OCI-LY7 (cell line): Measurements from ENCODE around the gene SLC25A21. TPM values are rescaled to one million over a fixed set of nuclear protein-coding genes. Genes with fewer than 3 reads are reported as not detected.

Source experiments
- BruUV-seq: library from RNA; stranded (reverse); fragments of 400-500 nt; replicated peaks from 2 replicates; lab custom pipeline; 2021; lab: Mats Ljungman, UMichigan
- CTCF ChIA-PET: fragments of 300-600 bp; sonication (Branson Sonifier 250); formaldehyde crosslinking; loops from one replicate; lab custom pipeline; 2022; ENCODE audit warnings: antibody characterized with exemption; ENCODE audit not compliant: unreplicated experiment; lab: Charles Lee
- POLR2A ChIA-PET: fragments of 300-600 bp; sonication (Branson Sonifier 250); formaldehyde crosslinking; loops from one replicate; lab custom pipeline; 2022; ENCODE audit warnings: antibody characterized with exemption; lab: Charles Lee
- DNase-seq: peaks from one replicate; pipeline ENCODE4 v3.0.0-alpha.2; 2015; ENCODE audit warnings: low spot score
- H2AFZ ChIP-seq: fragments of 200-600 bp; sonication (generic), shearing (Covaris generic); 2 replicates; pipeline ENCODE4 v1.6.1; 2014; ENCODE audit warnings: mild to moderate bottlenecking, antibody characterized with exemption, low read length, moderate library complexity
- H3K27ac ChIP-seq: fragments of 200-600 bp; sonication (generic); 2 replicates; pipeline ENCODE4 v1.5.1; 2014; ENCODE audit warnings: mixed run types, low read depth, mild to moderate bottlenecking, moderate library complexity, low read length, inconsistent platforms; ENCODE audit not compliant: poor library complexity, severe bottlenecking
- H3K36me3 ChIP-seq: fragments of 200-600 bp; sonication (generic); 2 replicates; pipeline ENCODE4 v1.6.1; 2014; ENCODE audit warnings: mild to moderate bottlenecking, antibody characterized with exemption, low read length, moderate library complexity, mixed read lengths; ENCODE audit not compliant: insufficient read depth
- H3K4me1 ChIP-seq: fragments of 200-600 bp; sonication (generic); 2 replicates; pipeline ENCODE4 v1.5.1; 2014; ENCODE audit warnings: mild to moderate bottlenecking, low read length; ENCODE audit not compliant: insufficient read depth, poor library complexity, severe bottlenecking
- H3K4me2 ChIP-seq: fragments of 200-600 bp; sonication (generic); 2 replicates; pipeline ENCODE4 v1.6.1; 2014; ENCODE audit warnings: mild to moderate bottlenecking, low read length
- H3K4me3 ChIP-seq: fragments of 200-600 bp; sonication (generic); 2 replicates; pipeline ENCODE4 v1.5.1; 2014; ENCODE audit warnings: mild to moderate bottlenecking, low read depth, low read length; ENCODE audit not compliant: poor library complexity, severe bottlenecking
- H3K79me2 ChIP-seq: fragments of 200-600 bp; sonication (generic); 2 replicates; pipeline ENCODE4 v1.6.1; 2016; ENCODE audit warnings: low read depth, mild to moderate bottlenecking, low read length, moderate library complexity, mixed read lengths; ENCODE audit not compliant: insufficient read depth
- H3K9me2 ChIP-seq: fragments of 200-600 bp; sonication (generic); 2 replicates; pipeline ENCODE4 v1.6.1; 2016; ENCODE audit warnings: mild to moderate bottlenecking, low read length, mixed read lengths; ENCODE audit not compliant: insufficient read depth
- H3K9me3 ChIP-seq: fragments of 200-600 bp; sonication (generic); 2 replicates; pipeline ENCODE4 v1.6.1; 2014; ENCODE audit warnings: mild to moderate bottlenecking, mixed run types, low read length, mixed read lengths
- H4K20me1 ChIP-seq: fragments of 200-600 bp; sonication (generic); 2 replicates; pipeline ENCODE4 v1.6.1; 2014; ENCODE audit warnings: mild to moderate bottlenecking, antibody characterized with exemption, low read length, moderate library complexity, mixed read lengths; ENCODE audit not compliant: insufficient read depth
- CTCF ChIP-seq: fragments of 200-600 bp; sonication (generic); conservative IDR thresholded peaks from 2 replicates; pipeline ENCODE4 v1.5.1; 2014; ENCODE audit warnings: mild to moderate bottlenecking, antibody characterized with exemption, low read length, moderate library complexity, mixed read lengths
- EZH2phosphoT487 ChIP-seq: fragments of 200-600 bp; sonication (generic); IDR thresholded peaks from 2 replicates; pipeline ENCODE4 v1.6.1; 2018; ENCODE audit warnings: low read depth, borderline replicate concordance, mild to moderate bottlenecking, mixed run types, antibody characterized with exemption, low read length, moderate library complexity, mixed read lengths
- intact Hi-C: fragments of 100-400 bp; cut with micrococcal nuclease; formaldehyde crosslinking; loops from one replicate; pipeline ENCODE4 v1.10.0; 2022; ENCODE audit not compliant: unreplicated experiment
- total RNA-seq, 2 experiments: library from RNA; depleted of rRNA in 1 of 2; stranded (reverse); fragments of >200 nt in 1 of 2; shearing (Covaris generic) in 1 of 2; gene quantifications; 2 replicates each; pipeline ENCODE4 v1.2.3, GENCODE V29; 2014 to 2022

The SLC25A21 gene
- total RNA-seq, 2 experiments from 2014 or later = not detected

- Histone ChIP-seq H3K9me2 (no peaks in the 10 kb centered on the region), H3K36me3 (no peaks in the 10 kb centered on the region), H3K27ac (no peak overlapping the region), H3K9me3 (0 out of 2 replicates have a peak, but pooled peaks cover 7% of the 10 kb centered on the region), H3K4me3 (no peak overlapping the region), H4K20me1 (no peaks in the 10 kb centered on the region), H3K4me1 (no peaks in the 10 kb centered on the region), H2AFZ (no peak overlapping the region), H3K4me2 (no peak overlapping the region), H3K79me2 (no peaks in the 10 kb centered on the region)
- POLR2A ChIA-PET = no interaction called here
- no peak for TF ChIP-seq CTCF
- no peak for TF ChIP-seq EZH2phosphoT487
- CTCF ChIA-PET = no interaction called here
- intact Hi-C loops = no loop called here
- no peak for DNase-seq
- BruUV-seq = no TSS peak
These were observed 29.3 kb upstream of the SLC25A21 start for GRCh38 chr14:37201724-37202123.

GRCh38 chr14:37198907-37199306, 26.5 kb upstream of the SLC25A21 start:
- H3K36me3 ChIP-seq = no peaks in the 10 kb centered on the region
- H3K4me2 ChIP-seq = no peak overlapping the region
- no peak for DNase-seq
- H3K4me3 ChIP-seq = no peak overlapping the region
- no peaks in the 10 kb centered on the region for H3K9me2 ChIP-seq
- ChIA-PET POLR2A (no interaction called here), CTCF (no interaction called here)
- TF ChIP-seq CTCF (no peak), EZH2phosphoT487 (no peak)
- intact Hi-C loops = no loop called here
- H3K4me1 ChIP-seq = no peaks in the 10 kb centered on the region
- no peak overlapping the region for H3K27ac ChIP-seq
- no peaks in the 10 kb centered on the region for H3K9me3 ChIP-seq
- no TSS peak for BruUV-seq
- H3K79me2 ChIP-seq = no peaks in the 10 kb centered on the region
- H2AFZ ChIP-seq = no peak overlapping the region
- H4K20me1 ChIP-seq = no peaks in the 10 kb centered on the region

- no peak overlapping the region for H3K4me2 ChIP-seq
- POLR2A ChIA-PET = no interaction called here
- no peak for DNase-seq
- H4K20me1 ChIP-seq = no peaks in the 10 kb centered on the region
- H3K4me1 ChIP-seq = no peaks in the 10 kb centered on the region
- no peaks in the 10 kb centered on the region for H3K36me3 ChIP-seq
- no peak overlapping the region for H3K27ac ChIP-seq
- intact Hi-C loops = no loop called here
- no TSS peak for BruUV-seq
- TF ChIP-seq EZH2phosphoT487 (no peak), CTCF (no peak)
- no peaks in the 10 kb centered on the region for H3K79me2 ChIP-seq
- CTCF ChIA-PET = no interaction called here
- no peak overlapping the region for H2AFZ ChIP-seq
- no peak overlapping the region for H3K4me3 ChIP-seq
- H3K9me2 ChIP-seq = no peaks in the 10 kb centered on the region
- no peaks in the 10 kb centered on the region for H3K9me3 ChIP-seq
These were observed 25.8 kb upstream of the SLC25A21 start for GRCh38 chr14:37198273-37198598.
